Tibial nerve (tissue), 4 donors: ENCODE results near the gene MTX3. TPM values are rescaled to one million over a fixed set of nuclear protein-coding genes. Genes with fewer than 3 reads are reported as not detected.

Experiments used
- DNase-seq, 2 donors: peaks; one replicate each; pipeline ENCODE4 v3.0.0-alpha.2; 2019; ENCODE audit warnings: low spot score in 2 of 2
- H3K27ac ChIP-seq, 4 donors: fragments of 200-600 bp; sonication (generic) in 3 of 4; one replicate each; pipeline ENCODE4 v1.5.1; 2017 to 2019; ENCODE audit warnings: mild to moderate bottlenecking in 1 of 4
- H3K27me3 ChIP-seq, 2 donors: fragments of 200-600 bp; sonication (generic) in 1 of 2; one replicate each; pipeline versions ENCODE4 v1.5.1 to v1.6.0; 2017 to 2019
- H3K36me3 ChIP-seq, 3 donors: fragments of 200-600 bp; sonication (generic); one replicate each; pipeline ENCODE4 v1.5.1; 2018 to 2019
- H3K4me1 ChIP-seq, 4 donors: fragments of 200-600 bp; sonication (generic) in 3 of 4; one replicate each; pipeline ENCODE4 v1.5.1; 2017 to 2019
- H3K4me3 ChIP-seq, 4 donors: fragments of 200-600 bp; sonication (generic) in 3 of 4; one replicate each; pipeline ENCODE4 v1.5.1; 2017 to 2019; ENCODE audit warnings: mild to moderate bottlenecking in 1 of 4, moderate library complexity in 1 of 4
- H3K9me3 ChIP-seq, 4 donors: fragments of 200-600 bp; sonication (generic) in 3 of 4; one replicate each; pipeline ENCODE4 v1.5.1; 2017 to 2019
- CTCF ChIP-seq, 5 experiments: fragments of 200-600 bp in 3 of 5; fragments of 450-650 bp in 2 of 5; sonication (generic) in 3 of 5; IDR thresholded peaks; one replicate each; pipeline ENCODE4 v1.5.1; 2016 to 2019; ENCODE audit warnings: antibody characterized with exemption in 5 of 5, mild to moderate bottlenecking in 3 of 5, moderate library complexity in 2 of 5
- EP300 ChIP-seq, 2 donors: sonication (generic); formaldehyde crosslinking; IDR thresholded peaks; one replicate each; pipeline ENCODE4 v1.6.1; 2017; ENCODE audit warnings: antibody characterized with exemption in 2 of 2, mild to moderate bottlenecking in 1 of 2
- POLR2A ChIP-seq, 2 donors: fragments of 450-650 bp; IDR thresholded peaks; one replicate each; pipeline ENCODE4 v1.6.1; 2017; ENCODE audit warnings: antibody characterized with exemption in 2 of 2, mild to moderate bottlenecking in 2 of 2, moderate library complexity in 2 of 2
- WGBS, 2 donors: methylation state at CpG; one replicate each; pipeline ENCODE4 v1.1.5; 2018; 5-methylcytosine and 5-hydroxymethylcytosine counted together
- total RNA-seq, 4 donors: library from RNA; depleted of rRNA; stranded (reverse); fragments of >200 nt; gene quantifications; one replicate each; pipeline ENCODE4 v1.1.0, GENCODE V29; 2016

Gene MTX3
- total RNA-seq, 4 donors from 2014 or later, result 12.0 to 20.1 (median 18.4) TPM

DNA sequence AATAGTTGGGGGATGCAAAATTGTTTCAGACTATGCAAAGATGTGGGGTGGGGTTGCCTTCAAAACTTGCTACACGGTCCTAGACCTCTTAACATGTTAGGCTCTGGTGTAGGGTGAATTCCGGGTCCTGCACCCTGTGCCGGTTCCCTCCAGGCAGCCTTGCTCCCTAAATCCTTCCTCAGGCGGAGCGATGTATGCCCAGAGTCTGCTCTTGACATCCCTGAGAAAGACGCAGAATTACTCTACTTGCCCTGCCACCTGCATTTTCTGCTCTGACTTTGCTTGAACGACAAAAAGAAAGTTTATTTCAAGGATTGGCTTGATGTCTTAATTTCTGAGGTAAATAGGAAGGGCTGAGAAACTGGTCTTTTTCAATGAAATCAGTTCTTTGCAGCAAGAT lies 44.8 kb upstream of the MTX3 start:
- TF ChIP-seq POLR2A (IDR thresholded peaks at IDR 0.05) (no peak), CTCF (IDR thresholded peaks at IDR 0.05) (no peak), EP300 (IDR thresholded peaks at IDR 0.05) (no peak)
- H3K27me3 ChIP-seq, result peaks cover 0 to 41% of the 10 kb centered on the region in 2 donors
- 58 to 66% methylated on average over 7 of the region's 7 CpGs for whole genome bisulfite sequencing, 2 donors
- H3K4me3 ChIP-seq, result peak overlapping the region; percentile 24 to 57 (median 30)
- H3K36me3 ChIP-seq, result no peaks in the 10 kb centered on the region
- H3K4me1 ChIP-seq, result peaks cover 0 to 14% (median 0%) of the 10 kb centered on the region in 4 donors
- DNase-seq, result no peak
- no peaks in the 10 kb centered on the region for H3K9me3 ChIP-seq
- H3K27ac ChIP-seq, result peak overlapping the region in 1 of 4 donors; percentile 56

- DNase-seq, result no peak
- no peaks in the 10 kb centered on the region for H3K9me3 ChIP-seq
- peak within 1 kb of the TSS; percentile 24 to 57 (median 30) for H3K4me3 ChIP-seq
- peaks cover 0 to 41% of the 10 kb centered on the region in 2 donors for H3K27me3 ChIP-seq
- peak within 1 kb of the TSS in 2 of 4 donors; percentile 56 to 74 for H3K27ac ChIP-seq
- TF ChIP-seq POLR2A (IDR thresholded peaks at IDR 0.05) (no peak), EP300 (IDR thresholded peaks at IDR 0.05) (no peak), CTCF (IDR thresholded peaks at IDR 0.05) (no peak)
- peaks cover 0 to 14% (median 0%) of the 10 kb centered on the region in 4 donors for H3K4me1 ChIP-seq
- no peaks in the 10 kb centered on the region for H3K36me3 ChIP-seq
- WGBS, 2 donors, result 3 to 7% methylated on average over 27 to 55 of the region's 76 CpGs
These were observed 44.1 kb upstream of the MTX3 start, which contains the start of gene THBS4 for GRCh38 chr5:80034962-80035821. THBS4 (plus strand) TSS chr5:80035348; CDS start chr5:80035538, 190 bp downstream.

- WGBS, 2 donors, result 27 to 35% methylated on average over 8 of the region's 8 CpGs
- DNase-seq, result no peak
- Histone ChIP-seq H3K4me3 (peak overlapping the region in 3 of 4 donors; percentile 23 to 57 (median 37)), H3K27ac (peak overlapping the region in 1 of 4 donors; percentile 74), H3K4me1 (peaks cover 0 to 11% (median 0%) of the 10 kb centered on the region in 4 donors), H3K9me3 (no peaks in the 10 kb centered on the region), H3K36me3 (no peaks in the 10 kb centered on the region), H3K27me3 (peaks cover 0 to 41% of the 10 kb centered on the region in 2 donors)
- no peak for TF ChIP-seq EP300 (IDR thresholded peaks at IDR 0.05)
- no peak for TF ChIP-seq CTCF (IDR thresholded peaks at IDR 0.05)
- no peak for TF ChIP-seq POLR2A (IDR thresholded peaks at IDR 0.05)
These were observed 43.5 kb upstream of the MTX3 start for GRCh38 chr5:80034559-80034958.

DNA sequence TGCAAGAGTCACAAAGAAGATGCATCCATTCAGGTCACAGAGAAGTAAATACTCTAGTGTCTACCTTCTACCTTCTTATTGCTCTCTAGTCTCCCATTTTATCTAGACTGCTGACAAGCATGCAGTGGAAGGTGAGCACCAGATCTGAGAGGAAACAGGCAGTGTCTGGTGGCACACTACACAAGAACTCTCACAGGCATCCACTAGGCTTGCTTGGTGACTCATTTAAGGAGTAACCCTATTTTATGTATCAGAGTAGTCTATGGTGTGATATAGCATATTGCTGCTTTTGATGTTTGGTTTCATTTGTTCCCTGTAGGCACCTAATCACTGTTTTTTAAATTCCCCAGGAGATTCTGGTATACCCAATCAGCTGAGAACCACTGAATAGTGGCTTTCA lies 42.5 kb upstream of the MTX3 start:
- Histone ChIP-seq H3K36me3 (no peaks in the 10 kb centered on the region), H3K4me1 (peaks cover 0 to 9% (median 0%) of the 10 kb centered on the region in 4 donors), H3K27ac (no peak overlapping the region), H3K4me3 (no peak overlapping the region), H3K27me3 (peaks cover 0 to 41% of the 10 kb centered on the region in 2 donors), H3K9me3 (no peaks in the 10 kb centered on the region)
- no peak for DNase-seq
- TF ChIP-seq EP300 (IDR thresholded peaks at IDR 0.05) (no peak), POLR2A (IDR thresholded peaks at IDR 0.05) (no peak), CTCF (IDR thresholded peaks at IDR 0.05) (no peak)

DNA sequence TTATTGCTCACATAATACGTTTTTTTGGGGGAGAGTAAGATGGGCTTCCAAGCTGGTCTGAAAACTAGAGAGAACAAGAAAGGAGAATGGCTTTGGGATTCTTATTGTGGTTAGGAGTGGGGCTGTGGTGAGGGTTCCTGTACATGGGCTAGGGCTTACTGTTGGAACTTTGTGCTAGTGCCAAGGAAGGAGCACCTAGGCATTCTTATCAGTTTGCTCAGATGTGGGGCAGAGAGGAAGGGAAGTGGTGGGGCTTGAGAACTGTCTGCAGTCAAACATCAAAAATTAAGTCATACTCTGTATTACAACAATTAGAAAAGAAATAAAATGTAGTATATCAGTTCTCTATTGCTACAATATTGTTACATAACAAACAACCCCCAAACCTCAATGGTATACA lies 40.0 kb upstream of the MTX3 start:
- peaks cover 0 to 32% of the 10 kb centered on the region in 2 donors for H3K27me3 ChIP-seq
- peaks cover 0 to 9% (median 0%) of the 10 kb centered on the region in 4 donors for H3K4me1 ChIP-seq
- no peak for TF ChIP-seq CTCF (IDR thresholded peaks at IDR 0.05)
- no peak for TF ChIP-seq EP300 (IDR thresholded peaks at IDR 0.05)
- TF ChIP-seq POLR2A (IDR thresholded peaks at IDR 0.05), result no peak
- no peaks in the 10 kb centered on the region for H3K36me3 ChIP-seq
- H3K9me3 ChIP-seq, result no peaks in the 10 kb centered on the region
- H3K4me3 ChIP-seq, result no peak overlapping the region
- no peak overlapping the region for H3K27ac ChIP-seq
- 67 to 91% methylated on average over 1 of the region's 1 CpG for WGBS, 2 donors
- DNase-seq, result no peak
